Measurements from ENCODE around the gene MBP. TPM values are rescaled to one million over a fixed set of nuclear protein-coding genes. Genes with fewer than 3 reads are reported as not detected.

The MBP gene
- total RNA-seq, 1 experiment from 2014 or later = 47.4 TPM

GRCh38 chr18:77123320-77124231 is 9.0 kb downstream of the MBP start:
- 0 out of 2 replicates have a peak, but pooled peaks cover 4% of the 10 kb centered on the region for H4K20me1 ChIP-seq (ENCODE audit: low read length)
- DNase-seq (no peak), ATAC-seq (no peak)
- H3K79me2 ChIP-seq (ENCODE audit: low read length) = peaks cover 92% of the 10 kb centered on the region
- no peaks in the 10 kb centered on the region for H3K27me3 ChIP-seq (ENCODE audit: low read length)
- H3K4me3 ChIP-seq (ENCODE audit: low read length) = no peak overlapping the region
- CTCF ChIA-PET = interaction anchor here (0.6 kb wide), 1 partner anchor 10 kb away, joined by 3 read pairs; no protein-coding TSS in a partner anchor
- no peaks in the 10 kb centered on the region for H3K9me3 ChIP-seq (ENCODE audit: low read length)
- H3K4me1 ChIP-seq (ENCODE audit: insufficient read depth, low read length) = peaks cover 40% of the 10 kb centered on the region
- no peak overlapping the region for H3K27ac ChIP-seq (ENCODE audit: low read length)
- H2AFZ ChIP-seq (ENCODE audit: low read length) = no peak overlapping the region
- H3K9me2 ChIP-seq (replicated peaks; ENCODE audit: low read length) = no peaks in the 10 kb centered on the region
- H3K9ac ChIP-seq (ENCODE audit: low read length) = no peak overlapping the region
- H3F3A ChIP-seq (ENCODE audit: low read length, unreplicated experiment) = no peaks in the 10 kb centered on the region
- no TSS peak for BruUV-seq (replicated peaks)
- TF ChIP-seq CTCF (conservative IDR thresholded peaks at IDR 0.05; ENCODE audit: low read depth, low read length) (no peak), EZH2 (IDR thresholded peaks at IDR 0.05; ENCODE audit: low read length, unreplicated experiment) (no peak), EZH2phosphoT487 (IDR thresholded peaks at IDR 0.05; ENCODE audit: borderline replicate concordance, low read length) (no peak)
- intact Hi-C loops (cut with micrococcal nuclease) = no loop called here
- POLR2A ChIA-PET (ENCODE audit: unreplicated experiment) = no interaction called here
- H3K36me3 ChIP-seq (ENCODE audit: low read depth, low read length) = peaks cover 8% of the 10 kb centered on the region; the same call in 1 of the 2 replicates
- H3K4me2 ChIP-seq (ENCODE audit: low read length) = no peak overlapping the region

GRCh38 chr18:77121523-77121922 is 11.1 kb downstream of the MBP start:
- no peak overlapping the region for H3K4me3 ChIP-seq (ENCODE audit: low read length)
- 0 out of 2 replicates have a peak, but pooled peaks cover 4% of the 10 kb centered on the region for H4K20me1 ChIP-seq (ENCODE audit: low read length)
- H3K9me2 ChIP-seq (replicated peaks; ENCODE audit: low read length) = no peaks in the 10 kb centered on the region
- no TSS peak for BruUV-seq (replicated peaks)
- ChIA-PET POLR2A (ENCODE audit: unreplicated experiment) (interaction anchor here (0.5 to 0.9 kb wide), 3 partner anchors 102 to 124 kb away, joined by 3 read pairs; no protein-coding TSS in a partner anchor), CTCF (no interaction called here)
- H3F3A ChIP-seq (ENCODE audit: low read length, unreplicated experiment) = no peaks in the 10 kb centered on the region
- peaks cover 22% of the 10 kb centered on the region for H3K4me1 ChIP-seq (ENCODE audit: insufficient read depth, low read length)
- H3K27me3 ChIP-seq (ENCODE audit: low read length) = no peaks in the 10 kb centered on the region
- H3K4me2 ChIP-seq (ENCODE audit: low read length) = no peak overlapping the region
- no peak overlapping the region for H2AFZ ChIP-seq (ENCODE audit: low read length)
- no peaks in the 10 kb centered on the region for H3K9me3 ChIP-seq (ENCODE audit: low read length)
- intact Hi-C loops (cut with micrococcal nuclease) = no loop called here
- H3K79me2 ChIP-seq (ENCODE audit: low read length) = peaks cover 91% of the 10 kb centered on the region
- ATAC-seq (no peak), DNase-seq (no peak)
- peaks cover 7% of the 10 kb centered on the region for H3K36me3 ChIP-seq (ENCODE audit: low read depth, low read length)
- TF ChIP-seq EZH2 (IDR thresholded peaks at IDR 0.05; ENCODE audit: low read length, unreplicated experiment) (no peak), EZH2phosphoT487 (IDR thresholded peaks at IDR 0.05; ENCODE audit: borderline replicate concordance, low read length) (no peak), CTCF (conservative IDR thresholded peaks at IDR 0.05; ENCODE audit: low read depth, low read length) (no peak)
- no peak overlapping the region for H3K27ac ChIP-seq (ENCODE audit: low read length)
- no peak overlapping the region for H3K9ac ChIP-seq (ENCODE audit: low read length)

Measured in PC-3 (cell line).